GM12874 (cell line): ENCODE measurements around the gene KLHL26.

ENCODE experiments used
- TF ChIP-seq, protein P1 (sequence below): IDR thresholded peaks from 2 replicates; pipeline ENCODE4 v1.5.1; 2011; ENCODE audit warnings: low read depth, mild to moderate bottlenecking, control low read depth, low read length, moderate library complexity; ENCODE audit not compliant: insufficient read depth

KLHL26 gene

DNA sequence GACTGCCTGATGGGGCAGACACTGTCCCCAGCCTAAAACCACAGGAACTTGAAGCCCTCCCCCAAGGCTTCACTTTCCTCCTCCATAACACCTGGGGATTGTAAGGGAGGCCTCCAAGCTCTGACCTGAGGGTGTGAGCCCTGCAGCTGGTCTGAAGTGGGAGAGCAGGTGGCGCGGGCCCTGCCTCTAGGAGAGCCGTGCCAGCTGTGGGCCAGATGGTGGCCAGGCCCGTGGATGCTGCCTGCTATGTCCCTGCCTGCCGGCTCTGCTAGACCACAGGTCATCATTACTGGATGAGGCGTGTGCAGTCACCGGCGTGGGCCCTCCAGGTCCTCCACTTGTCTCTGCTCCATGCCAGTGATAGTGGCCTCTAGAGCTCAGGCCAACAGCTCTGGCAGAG, 3.5 kb upstream of the KLHL26 start:
- TF ChIP-seq, protein P1, sequence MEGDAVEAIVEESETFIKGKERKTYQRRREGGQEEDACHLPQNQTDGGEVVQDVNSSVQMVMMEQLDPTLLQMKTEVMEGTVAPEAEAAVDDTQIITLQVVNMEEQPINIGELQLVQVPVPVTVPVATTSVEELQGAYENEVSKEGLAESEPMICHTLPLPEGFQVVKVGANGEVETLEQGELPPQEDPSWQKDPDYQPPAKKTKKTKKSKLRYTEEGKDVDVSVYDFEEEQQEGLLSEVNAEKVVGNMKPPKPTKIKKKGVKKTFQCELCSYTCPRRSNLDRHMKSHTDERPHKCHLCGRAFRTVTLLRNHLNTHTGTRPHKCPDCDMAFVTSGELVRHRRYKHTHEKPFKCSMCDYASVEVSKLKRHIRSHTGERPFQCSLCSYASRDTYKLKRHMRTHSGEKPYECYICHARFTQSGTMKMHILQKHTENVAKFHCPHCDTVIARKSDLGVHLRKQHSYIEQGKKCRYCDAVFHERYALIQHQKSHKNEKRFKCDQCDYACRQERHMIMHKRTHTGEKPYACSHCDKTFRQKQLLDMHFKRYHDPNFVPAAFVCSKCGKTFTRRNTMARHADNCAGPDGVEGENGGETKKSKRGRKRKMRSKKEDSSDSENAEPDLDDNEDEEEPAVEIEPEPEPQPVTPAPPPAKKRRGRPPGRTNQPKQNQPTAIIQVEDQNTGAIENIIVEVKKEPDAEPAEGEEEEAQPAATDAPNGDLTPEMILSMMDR, result no peak

DNA sequence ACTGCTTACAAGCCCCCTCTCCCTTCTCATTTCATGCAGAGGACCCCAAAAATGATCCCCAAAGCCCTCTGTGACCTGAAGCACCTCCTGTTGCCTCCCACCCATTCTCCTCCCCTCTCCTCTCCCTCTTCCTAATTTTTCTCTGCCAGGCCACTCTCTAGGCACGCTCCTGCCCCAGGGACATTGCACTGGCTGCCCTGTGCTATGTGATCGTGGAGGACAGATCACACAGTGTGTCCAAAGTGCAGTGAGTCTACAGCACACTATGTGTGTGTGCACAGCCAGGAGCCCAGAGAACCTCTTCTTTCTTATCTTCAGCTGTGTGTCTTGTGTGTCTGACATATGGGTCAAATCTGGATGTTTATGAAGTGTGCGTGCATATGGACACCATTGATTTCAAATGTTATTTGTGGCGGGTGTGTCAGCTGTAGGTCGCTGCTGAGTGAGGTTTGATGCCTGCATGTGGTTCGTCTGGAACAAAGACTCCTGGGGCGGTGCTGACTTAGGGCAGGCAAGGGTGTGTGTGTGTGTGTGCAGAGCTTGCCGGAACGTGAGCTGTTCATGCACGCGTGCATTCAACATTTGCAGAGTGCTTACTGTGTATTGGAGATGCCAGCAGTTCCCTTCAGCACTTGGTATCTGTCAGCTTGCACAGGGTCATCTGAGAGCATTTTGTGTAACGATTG, 2.1 kb upstream of the KLHL26 start:
- TF ChIP-seq, protein P1, result no peak

DNA sequence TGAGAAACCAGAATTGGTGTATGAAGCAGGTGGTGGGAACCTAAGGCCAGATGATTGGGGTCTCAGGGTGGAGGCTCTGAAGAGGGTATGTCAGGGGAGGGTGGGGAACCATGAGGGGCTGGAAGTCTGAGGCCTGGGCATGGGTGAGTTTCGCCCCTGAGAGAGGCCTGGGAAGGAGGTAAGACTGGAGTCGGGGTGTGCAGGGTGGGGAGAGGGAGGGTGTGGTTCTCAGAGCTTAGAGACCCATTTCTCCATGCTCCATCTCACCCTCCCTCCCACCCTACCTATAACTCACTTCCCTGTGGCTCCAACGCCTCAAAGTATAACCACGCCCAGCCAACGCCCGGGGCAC, 1.0 kb upstream of the KLHL26 start:
- TF ChIP-seq, protein P1, result no peak

DNA sequence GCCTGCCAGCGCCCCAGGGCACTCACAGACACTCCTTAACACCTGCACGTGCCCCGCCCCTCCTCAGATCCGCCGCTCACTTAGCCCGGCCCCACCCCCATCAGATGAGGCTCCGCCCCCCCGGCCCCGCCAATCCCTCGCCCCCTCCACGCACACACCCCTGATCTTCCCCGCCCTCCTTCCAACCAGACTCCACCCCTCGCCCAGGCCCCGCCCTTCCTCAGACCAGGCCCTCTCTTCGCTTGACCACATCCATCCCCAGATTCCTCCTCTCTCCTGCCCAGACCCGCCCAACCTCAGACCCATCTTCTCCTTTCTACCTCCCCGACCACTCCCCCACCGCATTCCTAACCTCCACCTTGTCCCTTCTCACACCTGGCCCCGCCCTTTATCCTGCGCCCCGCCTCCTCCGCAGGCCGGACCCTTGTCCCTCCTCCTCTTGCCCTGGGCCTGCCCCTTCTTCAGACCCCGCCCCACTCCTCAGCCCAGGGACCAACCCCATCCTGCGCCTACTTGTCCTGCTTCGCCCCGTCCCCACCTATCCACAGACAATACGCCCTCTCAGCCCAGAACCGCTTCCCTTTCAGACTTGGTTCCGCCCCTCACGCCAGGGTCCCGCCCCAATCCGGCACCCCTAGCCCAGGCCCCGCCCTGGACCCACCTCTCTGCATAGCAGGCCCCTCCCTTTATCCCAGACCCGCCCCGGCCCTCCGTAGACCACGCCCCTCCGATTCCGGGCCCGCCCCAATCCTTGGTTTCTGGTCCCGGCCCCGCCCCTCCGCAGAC, 452 bp upstream of the KLHL26 start:
- TF ChIP-seq, protein P1, result no peak

DNA sequence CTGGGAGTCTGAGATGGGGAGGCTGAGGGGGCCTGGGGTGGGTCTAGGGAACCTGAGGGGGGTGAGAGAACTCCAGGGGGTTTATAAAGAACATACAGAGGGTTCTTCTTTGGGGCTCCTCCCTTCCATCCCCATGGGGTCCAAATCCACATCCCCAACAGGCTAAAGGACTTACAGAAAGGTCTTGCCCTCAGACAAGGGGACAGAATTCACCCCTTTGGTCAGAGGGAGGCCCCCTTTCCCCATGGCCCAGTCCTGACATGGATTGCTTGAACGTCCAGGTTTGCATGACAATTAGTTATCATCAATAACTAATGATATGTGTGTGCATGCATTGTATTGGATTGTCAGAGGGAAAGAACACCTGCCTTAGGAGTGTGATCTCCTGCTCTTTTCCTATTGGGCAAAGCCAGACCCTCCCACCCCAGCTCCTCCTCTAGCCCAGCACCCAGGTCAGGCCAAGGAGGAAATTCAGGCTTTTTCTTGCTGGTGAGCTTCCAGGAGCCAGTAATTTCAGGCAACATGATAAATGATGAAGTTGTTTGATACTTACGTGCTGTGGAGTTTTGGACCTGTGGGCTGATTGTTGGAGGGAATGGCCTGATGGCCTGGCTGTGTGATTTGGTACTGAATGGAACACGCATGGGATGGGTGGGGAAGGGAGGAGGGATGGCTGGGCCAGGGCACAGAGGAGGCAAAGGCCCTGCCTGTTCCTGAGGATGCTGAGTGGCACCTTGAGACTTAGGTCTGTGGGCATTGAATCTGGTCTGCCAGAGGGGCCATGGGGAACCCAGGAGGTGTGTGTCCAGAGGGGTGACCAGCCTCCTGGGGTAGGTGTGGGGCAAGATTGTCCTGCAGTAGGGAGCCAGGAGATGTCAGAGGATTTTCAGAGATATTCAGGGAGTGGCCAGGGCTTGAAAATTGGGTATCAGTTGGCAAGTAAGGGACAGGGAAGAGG, 1.1 kb downstream of the KLHL26 start:
- TF ChIP-seq, protein P1, result no peak

DNA sequence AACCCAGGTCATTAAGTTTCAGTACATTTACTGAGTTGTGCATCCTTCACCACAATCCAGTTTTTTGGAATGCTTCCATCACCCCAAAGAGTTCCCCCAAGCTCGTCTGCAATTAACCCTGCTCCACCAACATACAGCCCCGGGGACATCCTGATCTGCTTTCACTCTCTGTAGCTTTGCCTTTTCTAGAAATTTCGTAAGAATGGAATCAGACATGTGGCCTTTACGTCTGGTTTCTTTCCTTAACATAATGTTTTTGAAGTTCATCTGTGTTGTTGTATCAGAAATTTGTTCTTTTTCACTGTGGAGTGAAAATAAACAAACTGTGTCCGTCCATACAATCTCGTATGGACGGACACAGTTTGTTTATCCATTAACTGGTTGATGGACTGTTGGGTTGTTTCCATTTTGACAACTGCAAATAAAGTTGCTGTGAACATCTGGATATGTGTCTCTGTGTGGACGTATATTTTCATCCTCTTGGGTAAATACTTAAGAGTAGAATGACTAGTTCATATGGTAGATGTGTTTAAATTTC, 2.9 kb downstream of the KLHL26 start:
- TF ChIP-seq, protein P1, result no peak
